ENCODE results near the gene LPIN3. TPM values are rescaled to one million over a fixed set of nuclear protein-coding genes. Genes with fewer than 3 reads are reported as not detected.

LPIN3 gene
- total RNA-seq, 1 experiment from 2014 or later = 18.5 TPM

DNA sequence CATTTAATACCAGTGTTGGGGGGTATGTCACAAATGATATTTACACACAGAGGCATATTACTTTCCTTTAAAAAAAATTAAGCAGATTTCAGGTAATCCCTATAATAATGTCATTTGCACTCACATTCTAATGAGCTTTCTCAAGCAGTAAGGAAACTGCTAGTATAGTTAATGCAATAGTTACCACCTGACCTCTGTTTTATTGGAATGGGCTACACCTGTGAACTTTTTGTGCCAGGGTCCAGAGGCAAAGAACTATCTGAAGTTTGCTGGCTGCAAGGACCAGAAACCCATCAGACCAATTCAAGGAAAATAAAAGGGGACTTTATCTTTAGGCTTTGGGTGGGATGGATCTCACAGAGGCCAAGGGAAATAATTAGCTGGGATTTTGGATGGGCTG, 20.2 kb upstream of the LPIN3 start:
- no peak for TF ChIP-seq RAD21 (IDR thresholded peaks at IDR 0.05; ENCODE audit: low read depth)
- no peak for TF ChIP-seq POLR2AphosphoS5 (IDR thresholded peaks at IDR 0.05; ENCODE audit: low read depth, low read length)
- no peak for TF ChIP-seq EGR1 (IDR thresholded peaks at IDR 0.05; ENCODE audit: low read depth)
- TF ChIP-seq, protein P1, sequence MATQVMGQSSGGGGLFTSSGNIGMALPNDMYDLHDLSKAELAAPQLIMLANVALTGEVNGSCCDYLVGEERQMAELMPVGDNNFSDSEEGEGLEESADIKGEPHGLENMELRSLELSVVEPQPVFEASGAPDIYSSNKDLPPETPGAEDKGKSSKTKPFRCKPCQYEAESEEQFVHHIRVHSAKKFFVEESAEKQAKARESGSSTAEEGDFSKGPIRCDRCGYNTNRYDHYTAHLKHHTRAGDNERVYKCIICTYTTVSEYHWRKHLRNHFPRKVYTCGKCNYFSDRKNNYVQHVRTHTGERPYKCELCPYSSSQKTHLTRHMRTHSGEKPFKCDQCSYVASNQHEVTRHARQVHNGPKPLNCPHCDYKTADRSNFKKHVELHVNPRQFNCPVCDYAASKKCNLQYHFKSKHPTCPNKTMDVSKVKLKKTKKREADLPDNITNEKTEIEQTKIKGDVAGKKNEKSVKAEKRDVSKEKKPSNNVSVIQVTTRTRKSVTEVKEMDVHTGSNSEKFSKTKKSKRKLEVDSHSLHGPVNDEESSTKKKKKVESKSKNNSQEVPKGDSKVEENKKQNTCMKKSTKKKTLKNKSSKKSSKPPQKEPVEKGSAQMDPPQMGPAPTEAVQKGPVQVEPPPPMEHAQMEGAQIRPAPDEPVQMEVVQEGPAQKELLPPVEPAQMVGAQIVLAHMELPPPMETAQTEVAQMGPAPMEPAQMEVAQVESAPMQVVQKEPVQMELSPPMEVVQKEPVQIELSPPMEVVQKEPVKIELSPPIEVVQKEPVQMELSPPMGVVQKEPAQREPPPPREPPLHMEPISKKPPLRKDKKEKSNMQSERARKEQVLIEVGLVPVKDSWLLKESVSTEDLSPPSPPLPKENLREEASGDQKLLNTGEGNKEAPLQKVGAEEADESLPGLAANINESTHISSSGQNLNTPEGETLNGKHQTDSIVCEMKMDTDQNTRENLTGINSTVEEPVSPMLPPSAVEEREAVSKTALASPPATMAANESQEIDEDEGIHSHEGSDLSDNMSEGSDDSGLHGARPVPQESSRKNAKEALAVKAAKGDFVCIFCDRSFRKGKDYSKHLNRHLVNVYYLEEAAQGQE (IDR thresholded peaks at IDR 0.05; ENCODE audit: low read depth) = no peak
- TF ChIP-seq, protein P2, sequence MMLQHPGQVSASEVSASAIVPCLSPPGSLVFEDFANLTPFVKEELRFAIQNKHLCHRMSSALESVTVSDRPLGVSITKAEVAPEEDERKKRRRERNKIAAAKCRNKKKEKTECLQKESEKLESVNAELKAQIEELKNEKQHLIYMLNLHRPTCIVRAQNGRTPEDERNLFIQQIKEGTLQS (IDR thresholded peaks at IDR 0.05) = no peak
- no peak for TF ChIP-seq SIN3A (IDR thresholded peaks at IDR 0.05; ENCODE audit: low read depth)
- Histone ChIP-seq H3K9me3 (ENCODE audit: control insufficient read depth in 1 of 2, insufficient read depth in 1 of 2, low read depth in 1 of 2, low read length in 2 of 2) (no peaks in the 10 kb centered on the region), H3K79me2 (ENCODE audit: insufficient read depth, low read length) (no peaks in the 10 kb centered on the region), H3K4me1 (ENCODE audit: control insufficient read depth in 1 of 2, insufficient read depth in 2 of 2, low read length in 2 of 2) (peaks cover 9 to 27% of the 10 kb centered on the region in 2 experiments), H4K20me1 (ENCODE audit: insufficient read depth) (no peaks in the 10 kb centered on the region), H3K36me3 (ENCODE audit: control insufficient read depth in 1 of 2, insufficient read depth in 2 of 2, low read length in 2 of 2) (no peaks in the 10 kb centered on the region), H3K27me3 (ENCODE audit: insufficient read depth, low read length) (no peaks in the 10 kb centered on the region), H3K9ac (ENCODE audit: low read length) (no peak overlapping the region), H2AFZ (ENCODE audit: low read depth, low read length, poor library complexity, severe bottlenecking) (no peak overlapping the region), H3K4me2 (ENCODE audit: low read length) (no peak overlapping the region), H3K9me2 (ENCODE audit: insufficient read depth) (no peaks in the 10 kb centered on the region), H3K4me3 (replicated peaks in 1 of 2; ENCODE audit: low read depth in 1 of 2, low read length in 2 of 2) (no peak overlapping the region), H3K27ac (ENCODE audit: low read depth, low read length) (no peak overlapping the region)
- DNase-seq (ENCODE audit: low read depth, low spot score) (no peak), ATAC-seq (no peak)
- ChIA-PET RAD21 (ENCODE audit: low non-redundant PET in 1 of 2, low total read pairs in 2 of 2, uncharacterized antibody in 2 of 2, unreplicated experiment in 2 of 2) (no interaction called here), POLR2A (no interaction called here), CTCF (no interaction called here)
- no TSS peak for BruUV-seq (replicated peaks)
- intact Hi-C loops (cut with micrococcal nuclease) = no loop called here

DNA sequence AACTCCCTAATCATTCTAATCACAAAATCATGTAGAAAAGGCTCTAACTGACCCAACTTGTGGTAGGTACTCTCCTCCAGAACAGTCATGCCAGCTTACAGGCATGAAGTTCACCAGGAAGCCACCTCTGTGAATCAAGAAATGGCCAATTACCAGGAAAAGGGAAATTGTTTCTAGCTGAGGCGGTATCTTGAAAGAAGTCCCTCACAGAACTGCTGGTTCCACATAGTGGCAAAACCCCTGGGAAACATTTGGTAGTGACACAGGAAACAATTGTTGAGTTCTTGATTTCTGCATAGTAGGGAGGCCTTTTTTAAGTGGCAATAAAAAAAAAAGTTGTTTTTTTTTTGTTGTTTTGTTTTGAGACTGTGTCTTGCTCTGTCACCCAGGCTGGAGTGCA, 19.6 kb upstream of the LPIN3 start:
- TF ChIP-seq, protein P1 (IDR thresholded peaks at IDR 0.05; ENCODE audit: low read depth) = no peak
- H3K27me3 ChIP-seq (ENCODE audit: insufficient read depth, low read length) = no peaks in the 10 kb centered on the region
- H3K4me2 ChIP-seq (ENCODE audit: low read length) = no peak overlapping the region
- no peaks in the 10 kb centered on the region for H3K9me2 ChIP-seq (ENCODE audit: insufficient read depth)
- H4K20me1 ChIP-seq (ENCODE audit: insufficient read depth) = no peaks in the 10 kb centered on the region
- no peak for DNase-seq (ENCODE audit: low read depth, low spot score)
- POLR2A ChIA-PET = no interaction called here
- intact Hi-C loops (cut with micrococcal nuclease) = no loop called here
- H3K27ac ChIP-seq (ENCODE audit: low read depth, low read length) = no peak overlapping the region
- H3K9ac ChIP-seq (ENCODE audit: low read length) = no peak overlapping the region
- no TSS peak for BruUV-seq (replicated peaks)
- no peaks in the 10 kb centered on the region for H3K79me2 ChIP-seq (ENCODE audit: insufficient read depth, low read length)
- peaks cover 9 to 26% of the 10 kb centered on the region in 2 experiments for H3K4me1 ChIP-seq (ENCODE audit: control insufficient read depth in 1 of 2, insufficient read depth in 2 of 2, low read length in 2 of 2)
- H3K36me3 ChIP-seq (ENCODE audit: control insufficient read depth in 1 of 2, insufficient read depth in 2 of 2, low read length in 2 of 2) = no peaks in the 10 kb centered on the region
- ATAC-seq = no peak
- no peak overlapping the region for H3K4me3 ChIP-seq (replicated peaks in 1 of 2; ENCODE audit: low read depth in 1 of 2, low read length in 2 of 2)
- H3K9me3 ChIP-seq (ENCODE audit: control insufficient read depth in 1 of 2, insufficient read depth in 1 of 2, low read depth in 1 of 2, low read length in 2 of 2) = no peaks in the 10 kb centered on the region
- CTCF ChIA-PET = no interaction called here
- RAD21 ChIA-PET (ENCODE audit: low non-redundant PET in 1 of 2, low total read pairs in 2 of 2, uncharacterized antibody in 2 of 2, unreplicated experiment in 2 of 2) = no interaction called here
- H2AFZ ChIP-seq (ENCODE audit: low read depth, low read length, poor library complexity, severe bottlenecking) = no peak overlapping the region
